Measurements from ENCODE around the gene RABGEF1. TPM values are rescaled to one million over a fixed set of nuclear protein-coding genes. Genes with fewer than 3 reads are reported as not detected.
"Not testable (repeated sequence)": the region's sequence is repeated elsewhere in the genome, so short reads cannot be mapped to it uniquely, and the experiment has no call there.

RABGEF1 gene
- total and polyA plus RNA-seq, 11 donors: 5.7 to 21.2 (median 19.0) TPM

DNA sequence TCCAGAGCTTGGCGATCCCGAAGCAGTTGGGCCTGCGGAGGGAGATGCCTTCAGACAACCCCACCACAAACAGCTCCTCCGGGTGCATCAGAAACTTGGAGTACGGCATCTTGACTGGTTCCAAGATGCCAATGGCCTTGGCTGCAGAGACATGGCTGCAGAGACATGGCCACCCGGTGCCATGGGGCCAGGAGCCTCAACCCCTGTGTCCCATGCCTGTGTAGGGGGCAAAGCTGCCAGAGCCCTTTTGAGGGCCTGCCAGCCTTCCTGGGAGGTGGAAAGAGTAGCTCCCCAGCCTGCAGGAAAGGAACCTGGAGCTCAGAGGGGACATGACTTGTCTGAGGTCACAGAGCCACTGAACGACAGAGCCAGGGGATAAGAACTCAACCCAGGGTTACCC is 83.5 kb downstream of the RABGEF1 start:
- ATAC-seq: no peak
- intact Hi-C loops (cut with DNase I): no loop called here
- H3K36me3 ChIP-seq: no peaks in the 10 kb centered on the region
- 83 to 92% (median 85%) methylated on average over 7 of the region's 7 CpGs; no CpG with 5 or more reads in 1 of the 4 donors for WGBS, 4 donors
- H3K4me3 ChIP-seq: no peak overlapping the region
- no peak overlapping the region for H3K27ac ChIP-seq
- peaks cover 0 to 6% (median 0%) of the 10 kb centered on the region in 12 donors for H3K9me3 ChIP-seq
- TF ChIP-seq, protein P1, sequence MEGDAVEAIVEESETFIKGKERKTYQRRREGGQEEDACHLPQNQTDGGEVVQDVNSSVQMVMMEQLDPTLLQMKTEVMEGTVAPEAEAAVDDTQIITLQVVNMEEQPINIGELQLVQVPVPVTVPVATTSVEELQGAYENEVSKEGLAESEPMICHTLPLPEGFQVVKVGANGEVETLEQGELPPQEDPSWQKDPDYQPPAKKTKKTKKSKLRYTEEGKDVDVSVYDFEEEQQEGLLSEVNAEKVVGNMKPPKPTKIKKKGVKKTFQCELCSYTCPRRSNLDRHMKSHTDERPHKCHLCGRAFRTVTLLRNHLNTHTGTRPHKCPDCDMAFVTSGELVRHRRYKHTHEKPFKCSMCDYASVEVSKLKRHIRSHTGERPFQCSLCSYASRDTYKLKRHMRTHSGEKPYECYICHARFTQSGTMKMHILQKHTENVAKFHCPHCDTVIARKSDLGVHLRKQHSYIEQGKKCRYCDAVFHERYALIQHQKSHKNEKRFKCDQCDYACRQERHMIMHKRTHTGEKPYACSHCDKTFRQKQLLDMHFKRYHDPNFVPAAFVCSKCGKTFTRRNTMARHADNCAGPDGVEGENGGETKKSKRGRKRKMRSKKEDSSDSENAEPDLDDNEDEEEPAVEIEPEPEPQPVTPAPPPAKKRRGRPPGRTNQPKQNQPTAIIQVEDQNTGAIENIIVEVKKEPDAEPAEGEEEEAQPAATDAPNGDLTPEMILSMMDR (IDR thresholded peaks at IDR 0.05): no peak
- no peak for TF ChIP-seq POLR2A (IDR thresholded peaks at IDR 0.05)
- H3K27me3 ChIP-seq: no peaks in the 10 kb centered on the region
- DNase-seq: no peak
- H3K4me1 ChIP-seq: no peaks in the 10 kb centered on the region

DNA sequence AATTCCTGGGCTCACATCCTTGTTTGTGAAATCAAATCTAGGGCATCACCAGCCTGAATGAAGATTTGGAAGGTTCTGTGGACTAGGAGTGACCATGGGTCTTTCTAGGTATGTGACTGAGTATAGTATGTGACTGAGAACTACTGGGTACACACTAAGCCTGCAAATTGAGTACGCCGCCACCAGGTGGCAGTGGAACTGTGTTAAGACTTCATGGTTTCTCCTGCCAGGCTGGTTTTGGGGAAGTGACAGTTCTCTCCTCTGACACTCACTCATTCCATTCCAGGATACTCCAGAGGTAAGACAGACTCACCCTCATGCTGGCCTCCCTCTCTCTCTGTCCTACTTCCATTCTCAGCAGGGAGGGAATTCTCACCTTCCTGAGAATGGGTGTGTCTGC is 85.0 kb downstream of the RABGEF1 start:
- H3K36me3 ChIP-seq; DNase-seq; H3K27me3 ChIP-seq; H3K27ac ChIP-seq; ATAC-seq; H3K9me3 ChIP-seq; H3K4me3 ChIP-seq; H3K4me1 ChIP-seq; intact Hi-C loops (cut with DNase I): not testable (repeated sequence)
- TF ChIP-seq, protein P1 (IDR thresholded peaks at IDR 0.05): peak in 1 of 12 donors; percentile 18
- WGBS, 4 donors: 26 to 42% (median 37%) methylated on average over 2 of the region's 2 CpGs

DNA sequence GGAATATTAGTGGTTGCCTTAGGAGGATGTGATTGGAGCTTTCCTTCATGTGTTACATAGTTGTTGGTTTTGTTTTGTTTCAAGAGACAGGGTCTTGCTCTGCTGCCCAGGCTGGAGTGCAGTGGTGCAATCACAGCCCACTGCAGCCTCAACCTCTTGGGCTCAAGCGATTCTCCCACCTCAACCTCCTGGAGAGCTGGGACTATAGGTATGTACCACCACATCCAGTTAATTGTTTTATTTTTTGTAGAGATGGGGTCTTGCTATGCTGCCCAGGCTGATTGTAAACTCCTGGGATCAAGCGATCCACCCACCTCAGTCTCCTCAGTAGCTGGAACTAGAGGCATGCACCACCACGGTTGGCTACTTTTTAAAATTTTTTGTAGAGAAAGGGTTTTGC is 86.1 kb downstream of the RABGEF1 start:
- H3K4me1 ChIP-seq: no peaks in the 10 kb centered on the region
- no peak for TF ChIP-seq POLR2A (IDR thresholded peaks at IDR 0.05)
- TF ChIP-seq, protein P1 (IDR thresholded peaks at IDR 0.05): no peak
- no peak overlapping the region for H3K27ac ChIP-seq
- H3K27me3 ChIP-seq: no peaks in the 10 kb centered on the region
- no peak for DNase-seq
- no peak for ATAC-seq
- intact Hi-C loops (cut with DNase I): no loop called here
- no peaks in the 10 kb centered on the region for H3K36me3 ChIP-seq
- 90 to 97% (median 92%) methylated on average over 3 of the region's 3 CpGs for WGBS, 4 donors
- H3K4me3 ChIP-seq: no peak overlapping the region
- peaks cover 0 to 6% (median 0%) of the 10 kb centered on the region in 12 donors for H3K9me3 ChIP-seq

DNA sequence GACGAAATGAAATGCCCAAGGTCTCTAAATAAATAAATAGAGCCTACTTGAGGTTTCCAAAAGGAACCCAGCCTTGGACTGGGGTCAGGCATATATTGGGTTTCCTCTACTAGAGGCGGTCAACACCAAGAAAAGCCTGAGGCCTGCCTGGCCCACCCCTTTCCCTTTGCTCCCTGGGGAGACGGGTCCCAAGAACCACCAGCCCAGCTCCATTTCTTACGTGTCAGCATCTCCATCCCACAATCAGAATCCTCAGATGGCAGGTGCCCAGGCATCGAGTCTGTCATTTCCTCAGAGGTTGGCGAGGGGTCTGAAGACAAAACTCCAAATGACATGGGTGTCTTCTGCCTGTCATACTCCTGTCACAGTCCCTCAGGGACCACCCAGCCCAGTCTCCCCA is 90.4 kb downstream of the RABGEF1 start:
- intact Hi-C loops (cut with DNase I); H3K4me1 ChIP-seq; H3K36me3 ChIP-seq; H3K9me3 ChIP-seq; H3K4me3 ChIP-seq; ATAC-seq; H3K27me3 ChIP-seq; H3K27ac ChIP-seq; DNase-seq: not testable (repeated sequence)
- WGBS, 4 donors: 83 to 91% (median 86%) methylated on average over 6 of the region's 6 CpGs
